SH-SY5Y (cell line): ENCODE data around the gene INO80C.

ENCODE experiments used
- GATA2 ChIP-seq: IDR thresholded peaks from 2 replicates; pipeline ENCODE4 v1.6.1; 2011; ENCODE audit warnings: mild to moderate bottlenecking, low read depth, low read length
- GATA3 ChIP-seq: IDR thresholded peaks from 2 replicates; pipeline ENCODE4 v1.6.1; 2011; ENCODE audit warnings: low read depth, mild to moderate bottlenecking, low read length, moderate library complexity

DNA sequence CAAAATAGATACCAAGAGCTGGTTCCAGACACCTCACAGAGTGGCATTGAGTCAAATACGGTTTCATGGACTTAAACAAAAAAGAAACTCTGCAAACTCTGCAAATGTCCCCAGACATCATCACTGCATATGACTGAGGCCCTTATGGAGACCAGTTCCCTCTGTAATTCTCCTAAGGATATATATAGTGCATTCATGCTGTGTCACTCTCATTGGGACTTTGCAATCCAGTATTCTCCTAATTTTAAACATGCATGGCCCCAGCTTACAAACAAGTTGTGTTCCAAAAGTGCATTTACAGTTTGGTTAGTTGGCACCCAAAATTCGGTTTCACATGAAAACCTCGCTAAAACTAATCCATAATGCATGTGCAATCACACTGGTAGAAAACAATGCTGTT is 18.6 kb upstream of the INO80C start:
- no peak for TF ChIP-seq GATA3
- no peak for TF ChIP-seq GATA2
